LNCaP clone FGC (cell line): ENCODE measurements around the gene SERPINB4.
A peak's percentile ranks its signal among the peaks of the same experiment; 100 is the strongest.
"Not testable (repeated sequence)": the region's sequence is repeated elsewhere in the genome, so short reads cannot be mapped to it uniquely, and the experiment has no call there.

Source experiments
- DNase-seq: peaks from one replicate; pipeline ENCODE4 v3.0.0-alpha.2; 2011; ENCODE audit warnings: low read depth
- H3K4me3 ChIP-seq: 2 replicates; pipeline ENCODE4 v1.5.1; 2011; ENCODE audit warnings: mild to moderate bottlenecking, low read depth, low read length, control low read depth
- TF ChIP-seq, protein P1 (sequence below): IDR thresholded peaks from 2 replicates; pipeline ENCODE4 v1.5.1; 2012; ENCODE audit warnings: mild to moderate bottlenecking; ENCODE audit not compliant: control insufficient read depth, insufficient read depth; ENCODE audit errors: extremely low read depth

SERPINB4 gene

DNA sequence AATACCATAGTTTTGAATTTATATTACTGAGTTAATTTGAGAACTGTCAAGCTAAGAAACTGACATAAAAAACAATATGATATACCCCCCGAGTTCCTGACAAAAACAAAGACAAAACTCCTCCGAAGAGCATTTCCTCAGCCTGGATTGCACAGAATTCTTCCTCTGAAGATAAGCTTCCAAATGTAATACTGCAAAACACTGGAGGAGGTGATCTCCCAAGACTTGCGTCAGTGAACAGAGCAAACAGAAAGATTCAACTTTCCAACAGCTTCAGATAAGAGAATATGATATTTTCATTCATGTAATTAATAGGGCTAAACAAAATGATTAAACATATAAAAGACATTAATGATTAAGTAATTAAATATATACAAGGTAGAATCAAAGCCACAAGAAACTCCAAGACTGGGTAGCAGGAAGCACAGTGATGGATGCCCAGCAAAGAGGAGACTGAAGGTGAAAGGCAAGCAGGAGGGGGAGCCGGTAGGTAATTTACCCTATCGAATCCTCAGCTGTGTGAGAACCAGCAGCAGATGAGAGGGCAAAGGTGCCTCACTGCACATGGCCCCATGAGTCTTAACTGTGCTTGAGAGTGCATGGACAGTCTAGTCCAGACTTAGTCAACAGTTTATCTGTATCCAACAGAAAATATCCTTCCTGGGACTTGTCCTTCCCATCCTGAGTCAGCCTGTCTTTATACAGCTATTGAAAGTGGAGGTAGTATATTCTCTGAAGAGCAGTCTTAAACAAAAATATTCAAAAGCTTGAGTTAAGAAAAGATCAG lies 36.0 kb upstream of the SERPINB4 start:
- DNase-seq: no peak

DNA sequence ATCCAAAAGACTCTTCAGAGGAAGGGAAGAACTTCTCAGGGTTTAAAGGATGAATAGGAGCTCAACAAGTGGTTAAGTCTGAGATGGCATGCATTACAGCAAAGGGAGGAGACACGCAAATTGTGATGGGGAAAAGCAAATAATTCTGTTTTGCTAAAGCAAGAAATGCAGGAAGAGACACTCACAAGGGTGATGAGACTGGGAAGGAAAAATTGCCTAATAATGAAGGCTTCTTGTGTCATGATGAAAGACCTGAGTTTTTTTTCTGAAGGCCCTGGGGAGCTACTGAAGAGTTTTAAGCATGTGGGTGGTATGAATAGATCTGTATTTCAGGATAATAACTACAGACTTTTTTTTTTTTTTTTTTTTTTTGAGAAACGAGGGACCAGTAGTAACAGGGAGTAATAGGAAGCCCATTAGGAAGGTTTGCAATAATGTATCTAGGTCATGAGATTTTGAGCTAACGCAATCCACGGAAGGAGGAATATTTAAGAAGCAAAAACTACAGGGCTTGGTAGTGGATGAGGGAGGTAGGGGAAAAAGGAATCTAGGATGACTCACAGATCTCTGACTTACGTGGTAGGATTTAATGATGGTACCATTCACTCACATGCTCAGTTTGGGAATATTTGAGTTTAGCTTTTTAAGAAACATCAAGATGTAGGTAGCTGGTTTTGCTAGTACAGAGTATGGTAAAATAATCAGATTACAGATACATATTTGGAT lies 33.6 kb upstream of the SERPINB4 start:
- no peak for DNase-seq
- no peak overlapping the region for H3K4me3 ChIP-seq
- TF ChIP-seq, protein P1, sequence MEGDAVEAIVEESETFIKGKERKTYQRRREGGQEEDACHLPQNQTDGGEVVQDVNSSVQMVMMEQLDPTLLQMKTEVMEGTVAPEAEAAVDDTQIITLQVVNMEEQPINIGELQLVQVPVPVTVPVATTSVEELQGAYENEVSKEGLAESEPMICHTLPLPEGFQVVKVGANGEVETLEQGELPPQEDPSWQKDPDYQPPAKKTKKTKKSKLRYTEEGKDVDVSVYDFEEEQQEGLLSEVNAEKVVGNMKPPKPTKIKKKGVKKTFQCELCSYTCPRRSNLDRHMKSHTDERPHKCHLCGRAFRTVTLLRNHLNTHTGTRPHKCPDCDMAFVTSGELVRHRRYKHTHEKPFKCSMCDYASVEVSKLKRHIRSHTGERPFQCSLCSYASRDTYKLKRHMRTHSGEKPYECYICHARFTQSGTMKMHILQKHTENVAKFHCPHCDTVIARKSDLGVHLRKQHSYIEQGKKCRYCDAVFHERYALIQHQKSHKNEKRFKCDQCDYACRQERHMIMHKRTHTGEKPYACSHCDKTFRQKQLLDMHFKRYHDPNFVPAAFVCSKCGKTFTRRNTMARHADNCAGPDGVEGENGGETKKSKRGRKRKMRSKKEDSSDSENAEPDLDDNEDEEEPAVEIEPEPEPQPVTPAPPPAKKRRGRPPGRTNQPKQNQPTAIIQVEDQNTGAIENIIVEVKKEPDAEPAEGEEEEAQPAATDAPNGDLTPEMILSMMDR: no peak

More for the DNA sequence above, 36.0 kb upstream of the SERPINB4 start:
- TF ChIP-seq, protein P1: peak; percentile 11; the same call in 1 of the 2 replicates
- H3K4me3 ChIP-seq: no peak overlapping the region

DNA sequence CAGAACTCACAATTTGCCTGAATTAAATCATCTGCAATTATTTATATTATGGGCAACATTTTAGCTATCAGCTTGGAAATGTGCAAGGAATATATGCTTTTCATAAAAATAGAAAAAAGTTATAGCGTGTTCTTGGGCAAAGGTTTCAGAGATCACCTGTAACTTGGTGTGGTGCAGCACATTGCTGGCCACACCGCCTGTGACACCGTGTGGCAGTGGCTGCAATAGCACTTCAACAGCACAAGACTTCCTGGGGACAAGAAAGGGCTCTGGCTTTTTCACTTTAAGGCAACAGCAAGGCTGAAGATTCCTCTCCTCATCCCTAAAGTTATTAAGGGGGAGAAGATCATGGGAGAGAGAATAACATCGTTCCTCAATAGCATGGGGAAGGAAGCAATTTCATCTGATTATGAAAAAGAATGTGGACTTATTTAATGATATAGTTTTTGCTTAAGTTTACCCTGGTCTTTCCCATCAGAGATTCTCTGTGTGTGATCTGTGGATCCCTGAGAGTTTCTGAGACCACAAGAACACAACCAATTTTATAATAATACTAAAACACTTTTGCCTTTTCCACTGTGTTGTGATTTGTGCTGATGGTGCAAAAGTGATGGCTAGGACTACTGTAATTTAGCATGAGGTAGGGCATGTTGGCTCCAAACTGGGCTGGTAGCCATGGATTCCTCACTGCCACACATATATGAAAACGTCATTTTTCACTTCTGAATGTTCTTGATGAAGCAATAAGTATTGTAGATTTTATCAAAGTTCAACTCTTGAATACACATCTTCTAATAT lies 32.7 kb upstream of the SERPINB4 start:
- TF ChIP-seq, protein P1: peak; percentile 90
- DNase-seq: no peak
- H3K4me3 ChIP-seq: no peak overlapping the region

DNA sequence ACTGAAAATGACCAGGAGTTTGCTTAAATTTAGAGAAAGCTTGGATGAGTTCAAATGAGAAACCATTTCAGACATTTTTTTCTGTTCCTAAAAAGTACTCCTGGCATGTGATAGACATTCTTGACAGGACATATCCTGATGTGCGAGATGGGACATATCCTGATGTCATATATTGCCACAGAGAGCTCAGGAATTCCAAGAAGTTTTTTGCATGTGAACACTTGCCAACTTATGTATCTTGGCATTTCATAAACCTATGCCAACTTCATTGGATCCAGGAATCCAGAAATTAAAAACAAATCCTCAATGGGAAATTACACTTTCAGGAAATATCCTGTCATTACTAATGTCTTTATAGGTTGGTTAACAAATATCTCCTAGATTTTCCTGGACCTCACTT lies 20.5 kb upstream of the SERPINB4 start:
- no peak overlapping the region for H3K4me3 ChIP-seq
- TF ChIP-seq, protein P1: no peak
- DNase-seq: no peak

DNA sequence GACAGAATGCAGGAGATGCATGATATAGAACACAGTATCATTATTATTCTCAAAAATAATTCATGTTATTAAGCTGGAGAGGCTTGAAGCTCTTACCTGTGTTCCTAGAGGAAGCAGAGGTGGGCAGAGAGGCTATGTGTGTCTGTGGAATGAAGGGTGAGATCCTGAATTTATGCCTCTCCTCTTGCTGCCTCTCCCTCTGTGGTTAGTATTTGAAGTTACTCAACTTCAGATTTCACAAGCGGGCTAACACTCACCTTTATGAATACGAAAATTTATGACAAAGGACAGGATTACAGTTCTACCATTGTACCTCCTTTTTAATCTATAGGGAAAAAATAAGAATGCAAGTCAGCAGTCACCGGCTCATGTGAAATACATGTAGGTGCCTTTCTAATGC lies 17.7 kb upstream of the SERPINB4 start, which contains the start of gene SERPINB3:
TSS of gene SERPINB3 (minus strand) at position 144 of the 400 bp plus-strand sequence. CDS start 677 bp downstream, outside the sequence.
- not testable (repeated sequence) for DNase-seq, H3K4me3 ChIP-seq

DNA sequence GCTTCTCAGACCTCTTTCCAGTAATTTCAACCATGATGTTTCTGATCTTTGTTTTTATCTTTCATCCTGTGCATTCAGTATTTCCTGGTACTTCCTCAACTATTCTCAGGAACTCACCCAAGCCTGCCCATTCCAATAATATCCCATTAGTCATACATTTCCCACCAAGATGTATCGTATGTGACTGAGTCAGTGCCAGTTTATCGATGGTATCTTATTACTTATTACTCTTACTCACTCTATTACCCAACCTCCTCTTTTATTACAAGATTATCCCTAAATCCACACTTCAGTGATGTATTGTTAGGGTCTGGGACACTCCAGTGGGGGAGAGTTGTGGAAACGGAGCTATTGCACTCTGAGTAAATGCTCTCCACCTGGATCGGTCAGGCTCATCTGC lies 14.9 kb upstream of the SERPINB4 start:
- DNase-seq, H3K4me3 ChIP-seq: not testable (repeated sequence)

DNA sequence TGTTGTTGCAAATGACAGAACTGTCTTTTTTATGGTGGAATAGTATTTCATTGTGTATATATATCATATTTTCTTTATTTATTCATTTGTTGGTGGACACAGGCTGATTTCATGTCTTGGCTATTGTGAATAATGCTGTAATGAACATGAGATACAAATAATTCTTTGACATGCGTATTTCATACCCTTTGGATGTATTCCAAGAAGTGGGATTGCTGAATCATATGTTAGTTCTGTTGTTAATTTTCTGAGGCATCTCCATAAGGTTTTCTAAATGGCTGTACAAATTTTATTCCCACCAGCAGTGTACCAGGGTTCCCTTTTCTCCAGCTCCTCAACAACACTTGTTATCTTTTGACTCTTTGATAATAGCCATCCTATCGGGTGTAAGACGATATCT lies 6.2 kb upstream of the SERPINB4 start:
- DNase-seq, H3K4me3 ChIP-seq: not testable (repeated sequence)

DNA sequence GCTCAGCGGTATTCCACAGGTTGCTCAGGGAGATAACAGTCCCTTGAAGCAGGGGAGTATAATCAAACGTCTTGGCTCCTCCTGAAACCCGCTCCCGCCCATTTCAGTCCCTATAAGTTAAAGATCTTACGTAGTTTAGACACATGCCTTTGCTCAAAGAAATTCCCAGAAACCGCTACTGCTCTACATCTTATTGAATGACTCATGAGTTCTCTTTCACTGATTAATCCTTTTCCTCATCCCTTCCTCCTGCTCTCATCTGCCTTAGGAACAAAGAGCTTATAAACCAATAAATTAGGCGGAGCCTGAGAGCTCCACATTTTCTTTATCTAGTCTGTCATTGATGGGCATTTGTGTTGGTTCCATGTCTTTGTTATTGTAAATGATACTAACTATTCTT lies 4.2 kb upstream of the SERPINB4 start:
- H3K4me3 ChIP-seq: no peak overlapping the region
- DNase-seq: no peak
- TF ChIP-seq, protein P1: no peak
